Stimulated activated CD4-positive, alpha-beta T cell treated with anti-CD3 and anti-CD28 coated beads, Interleukin-1b, Interleukin-23, amount 100 ng/mL, for 48 hours (primary cell): ENCODE results near the gene GLS2.
"Not testable (repeated sequence)": the region's sequence is repeated elsewhere in the genome, so short reads cannot be mapped to it uniquely, and the experiment has no call there.

Source experiments
- DNase-seq: peaks from one replicate; pipeline ENCODE4 v3.0.0-alpha.2; 2020

The GLS2 gene

GRCh38 chr12:56490360-56490759 lies 2.4 kb upstream of the GLS2 start:
- no peak for DNase-seq

GRCh38 chr12:56487448-56488040 lies 417 bp downstream of the GLS2 start:
- peak; percentile 23 for DNase-seq

- no peak for DNase-seq
Measured at GRCh38 chr12:56486694-56487093, 1.3 kb downstream of the GLS2 start.

- no peak for DNase-seq
Measured at GRCh38 chr12:56484566-56484965, 3.4 kb downstream of the GLS2 start.

- DNase-seq = no peak
Measured at GRCh38 chr12:56479625-56480024, 8.3 kb downstream of the GLS2 start.

GRCh38 chr12:56477521-56478225 lies 10.3 kb downstream of the GLS2 start:
- DNase-seq = no peak

- no peak for DNase-seq
Measured at GRCh38 chr12:56476972-56477432, 11.0 kb downstream of the GLS2 start.

- DNase-seq = no peak
Measured at GRCh38 chr12:56476143-56476542, 11.8 kb downstream of the GLS2 start.

- DNase-seq = no peak
Measured at GRCh38 chr12:56474389-56474788, 13.6 kb downstream of the GLS2 start.

GRCh38 chr12:56469007-56469930 lies 18.7 kb downstream of the GLS2 start:
- DNase-seq = no peak

GRCh38 chr12:56468216-56469006 lies 19.6 kb downstream of the GLS2 start, which contains the start of gene SPRYD4:
SPRYD4 (plus strand) TSS chr12:56468578; CDS start chr12:56468592, 14 bp downstream.
- DNase-seq = peak; percentile 94

GRCh38 chr12:56462565-56462964 lies 25.4 kb downstream of the GLS2 start:
- DNase-seq = no peak

GRCh38 chr12:56461235-56462159 lies 26.5 kb downstream of the GLS2 start:
- DNase-seq = no peak

GRCh38 chr12:56457817-56458216 lies 30.1 kb downstream of the GLS2 start:
- no peak for DNase-seq

GRCh38 chr12:56454557-56454956 lies 33.4 kb downstream of the GLS2 start, which contains the start of gene MIP:
MIP (minus strand) TSS chr12:56454657; CDS start chr12:56454613, 44 bp downstream.
- DNase-seq = no peak

- no peak for DNase-seq
Measured at GRCh38 chr12:56451147-56451546, 36.8 kb downstream of the GLS2 start.

- no peak for DNase-seq
Measured at GRCh38 chr12:56450241-56450640, 37.7 kb downstream of the GLS2 start.

- DNase-seq = no peak
Measured at GRCh38 chr12:56449622-56449984, 38.4 kb downstream of the GLS2 start.

GRCh38 chr12:56448860-56449621 lies 38.9 kb downstream of the GLS2 start, which contains the start of gene TIMELESS:
TIMELESS (minus strand) TSS chr12:56449426; CDS start chr12:56434170, 15,256 bp downstream.
- peak; percentile 85 for DNase-seq

GRCh38 chr12:56443208-56443607 lies 44.8 kb downstream of the GLS2 start:
- not testable (repeated sequence) for DNase-seq
